ENCODE data around the gene TMEM151A.
A peak's percentile ranks its signal among the peaks of the same experiment; 100 is the strongest.

The TMEM151A gene

GRCh38 chr11:66283461-66284105, 8.1 kb upstream of the TMEM151A start:
- no peak for DNase-seq

GRCh38 chr11:66284526-66285078, 7.1 kb upstream of the TMEM151A start:
- no peak for DNase-seq

GRCh38 chr11:66285250-66285947, 6.3 kb upstream of the TMEM151A start:
- DNase-seq, result no peak

GRCh38 chr11:66286699-66287098, 5.0 kb upstream of the TMEM151A start:
- no peak for DNase-seq

GRCh38 chr11:66287211-66287888, 4.3 kb upstream of the TMEM151A start:
- DNase-seq, result no peak

- DNase-seq, result no peak
These were observed 3.6 kb upstream of the TMEM151A start for GRCh38 chr11:66287889-66288670.

GRCh38 chr11:66288671-66289547, 2.8 kb upstream of the TMEM151A start, which contains the start of gene YIF1A:
Gene YIF1A (minus strand): TSS chr11:66289143. CDS start chr11:66288985, 158 bp downstream.
- peak; percentile 99 for DNase-seq

- DNase-seq, result no peak
These were observed 2.0 kb upstream of the TMEM151A start for GRCh38 chr11:66289548-66290329.

GRCh38 chr11:66290330-66290621, 1.4 kb upstream of the TMEM151A start:
- DNase-seq, result no peak

GRCh38 chr11:66291303-66291705, 390 bp upstream of the TMEM151A start:
- DNase-seq, result no peak

GRCh38 chr11:66292543-66293332, 1.0 kb downstream of the TMEM151A start:
- DNase-seq, result no peak

- no peak for DNase-seq
These were observed 1.7 kb downstream of the TMEM151A start for GRCh38 chr11:66293352-66293751.

- no peak for DNase-seq
These were observed 2.3 kb downstream of the TMEM151A start for GRCh38 chr11:66293777-66294625.

- DNase-seq, result no peak
These were observed 3.2 kb downstream of the TMEM151A start for GRCh38 chr11:66294626-66295620.

GRCh38 chr11:66297610-66298009, 5.9 kb downstream of the TMEM151A start:
- no peak for DNase-seq

GRCh38 chr11:66299186-66299585, 7.5 kb downstream of the TMEM151A start:
- no peak for DNase-seq

GRCh38 chr11:66302656-66303055, 11.0 kb downstream of the TMEM151A start:
- no peak for DNase-seq

GRCh38 chr11:66309475-66309874, 17.8 kb downstream of the TMEM151A start:
- no peak for DNase-seq

Data from NCI-H446 treated with DMSO at 0.1 percent for 48 hours (cell line).